ENCODE data around the gene KHK. TPM values are rescaled to one million over a fixed set of nuclear protein-coding genes. Genes with fewer than 3 reads are reported as not detected.

Gene KHK
- polyA plus RNA-seq, 1 of the 3 experiments (the other 2 are of a cell fraction), result 10.3 TPM

DNA sequence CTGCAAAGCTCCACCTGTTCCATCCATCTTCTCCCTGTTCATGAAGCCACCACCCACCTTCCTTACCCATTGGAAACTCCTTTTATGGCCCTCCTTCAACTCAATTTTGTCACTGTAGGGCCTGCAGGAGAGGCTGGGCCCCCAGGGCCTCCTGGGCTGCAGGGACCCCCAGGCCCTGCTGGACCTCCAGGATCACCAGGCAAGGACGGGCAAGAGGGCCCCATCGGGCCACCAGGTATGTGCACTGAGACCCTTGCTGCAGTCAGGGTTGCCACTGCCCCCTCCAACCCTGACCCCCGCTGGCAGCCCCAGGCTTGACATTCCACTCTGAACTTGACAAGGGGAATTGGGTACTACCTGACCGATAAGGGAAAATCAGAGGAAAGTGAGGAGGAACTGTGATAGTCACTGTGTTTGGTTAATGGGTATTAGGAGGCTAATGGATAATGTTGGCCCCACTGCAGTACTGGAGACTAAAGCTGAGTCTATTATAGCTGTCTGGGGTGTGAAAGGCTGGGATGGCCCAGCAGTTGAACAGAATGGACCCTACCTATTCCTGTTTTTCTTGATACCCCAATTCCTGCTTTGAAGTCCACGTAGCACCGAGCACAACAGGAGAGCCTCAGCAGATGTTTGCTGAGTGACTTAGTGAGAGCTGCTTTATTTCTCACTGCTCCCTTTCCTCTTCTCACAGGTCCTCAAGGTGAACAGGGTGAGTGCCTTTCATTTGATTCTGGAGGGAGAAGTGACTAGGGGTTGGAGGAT is 2.1 kb upstream of the KHK start (continued):
- no peak for TF ChIP-seq GATA2 (CRISPR knock-in tag; IDR thresholded peaks at IDR 0.05)
- no peak for TF ChIP-seq NFIC (IDR thresholded peaks at IDR 0.05; ENCODE audit: borderline replicate concordance)

DNA sequence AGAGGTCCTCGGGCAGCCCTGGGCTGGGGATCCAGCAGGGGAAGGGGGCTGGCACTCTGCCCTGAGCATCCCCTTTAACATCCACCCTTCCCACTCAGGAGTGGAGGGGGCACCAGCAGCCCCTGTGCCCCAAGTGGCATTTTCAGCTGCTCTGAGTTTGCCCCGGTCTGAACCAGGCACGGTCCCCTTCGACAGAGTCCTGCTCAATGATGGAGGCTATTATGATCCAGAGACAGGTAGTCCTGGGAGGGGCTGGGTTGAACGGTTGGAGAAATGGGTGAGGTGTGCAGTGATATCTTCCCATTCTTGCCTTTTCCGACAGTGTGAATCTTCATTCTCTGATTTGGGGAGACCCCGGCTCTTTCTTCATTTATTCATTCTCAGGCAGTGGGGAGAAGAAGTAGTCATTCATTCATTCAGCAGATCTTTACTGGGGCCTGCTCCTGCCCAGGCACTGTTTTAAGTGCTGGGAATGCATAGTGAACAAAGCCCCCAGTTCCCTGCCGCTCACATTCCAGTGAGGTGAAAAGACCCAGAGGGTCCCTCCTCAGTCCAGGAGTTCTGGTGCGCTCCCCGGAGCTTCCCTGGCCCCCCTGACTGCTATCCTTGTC is 1.4 kb upstream of the KHK start:
- Histone ChIP-seq H3F3A (replicated peaks; ENCODE audit: insufficient read depth) (peaks cover 7% of the 10 kb centered on the region), H3K27me3 (ENCODE audit: insufficient read depth) (no peaks in the 10 kb centered on the region), H3K79me2 (ENCODE audit: insufficient read depth) (peaks cover 14% of the 10 kb centered on the region), H3K4me2 (peak overlapping the region; percentile 89; the same call in 1 of the 2 replicates), H3K36me3 (replicated peaks in 1 of 2; ENCODE audit: control insufficient read depth in 1 of 2, insufficient read depth in 2 of 2, low read length in 1 of 2) (peaks cover 13 to 38% of the 10 kb centered on the region in 2 experiments), H2AFZ (ENCODE audit: low read depth) (no peak overlapping the region), H3K9me3 (no peaks in the 10 kb centered on the region), H3K9me2 (no peaks in the 10 kb centered on the region), H4K20me1 (ENCODE audit: insufficient read depth) (peaks cover 16% of the 10 kb centered on the region; the same call in 1 of the 2 replicates), H3K27ac (ENCODE audit: low read depth in 2 of 2, low read length in 1 of 2) (peak overlapping the region in 1 of 2 experiments; percentile 89; a peak in 2 of 4 replicates), H3K9ac (no peak overlapping the region), H3K4me1 (ENCODE audit: control insufficient read depth in 1 of 2, insufficient read depth in 2 of 2, low read depth in 1 of 2, low read length in 1 of 2) (peaks cover 18 to 55% of the 10 kb centered on the region in 2 experiments), H3K4me3 (ENCODE audit: low read depth in 2 of 2, low read length in 1 of 2) (peak overlapping the region; percentile 50 to 65; a peak in 2 of 4 replicates)
- POLR2A ChIA-PET, result interaction anchor here (0.6 to 6.7 kb wide), 7 partner anchors 11 to 197 kb away, joined by 3 to 63 read pairs (median 3); partner anchors contain the start of genes AGBL5, OST4 and TRIM54
- no peak for TF ChIP-seq FOSL2 (IDR thresholded peaks at IDR 0.05; ENCODE audit: borderline replicate concordance, low read depth)
- TF ChIP-seq FOXJ3 (CRISPR knock-in tag; IDR thresholded peaks at IDR 0.05), result no peak
- no peak for TF ChIP-seq POLR2AphosphoS5 (IDR thresholded peaks at IDR 0.05; ENCODE audit: low read depth, low read length)
- TF ChIP-seq, protein P1, sequence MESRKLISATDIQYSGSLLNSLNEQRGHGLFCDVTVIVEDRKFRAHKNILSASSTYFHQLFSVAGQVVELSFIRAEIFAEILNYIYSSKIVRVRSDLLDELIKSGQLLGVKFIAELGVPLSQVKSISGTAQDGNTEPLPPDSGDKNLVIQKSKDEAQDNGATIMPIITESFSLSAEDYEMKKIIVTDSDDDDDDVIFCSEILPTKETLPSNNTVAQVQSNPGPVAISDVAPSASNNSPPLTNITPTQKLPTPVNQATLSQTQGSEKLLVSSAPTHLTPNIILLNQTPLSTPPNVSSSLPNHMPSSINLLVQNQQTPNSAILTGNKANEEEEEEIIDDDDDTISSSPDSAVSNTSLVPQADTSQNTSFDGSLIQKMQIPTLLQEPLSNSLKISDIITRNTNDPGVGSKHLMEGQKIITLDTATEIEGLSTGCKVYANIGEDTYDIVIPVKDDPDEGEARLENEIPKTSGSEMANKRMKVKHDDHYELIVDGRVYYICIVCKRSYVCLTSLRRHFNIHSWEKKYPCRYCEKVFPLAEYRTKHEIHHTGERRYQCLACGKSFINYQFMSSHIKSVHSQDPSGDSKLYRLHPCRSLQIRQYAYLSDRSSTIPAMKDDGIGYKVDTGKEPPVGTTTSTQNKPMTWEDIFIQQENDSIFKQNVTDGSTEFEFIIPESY (IDR thresholded peaks at IDR 0.05; ENCODE audit: borderline replicate concordance, low read depth), result no peak
- no peak for TF ChIP-seq RCOR1 (IDR thresholded peaks at IDR 0.05; ENCODE audit: low read length)
- no peak for TF ChIP-seq REST (IDR thresholded peaks at IDR 0.05; ENCODE audit: low read depth, low read length)
- no peak for TF ChIP-seq EP300 (IDR thresholded peaks at IDR 0.05; ENCODE audit: borderline replicate concordance in 1 of 2, low read depth in 1 of 2, low read length in 1 of 2)
- TF ChIP-seq, protein P2, sequence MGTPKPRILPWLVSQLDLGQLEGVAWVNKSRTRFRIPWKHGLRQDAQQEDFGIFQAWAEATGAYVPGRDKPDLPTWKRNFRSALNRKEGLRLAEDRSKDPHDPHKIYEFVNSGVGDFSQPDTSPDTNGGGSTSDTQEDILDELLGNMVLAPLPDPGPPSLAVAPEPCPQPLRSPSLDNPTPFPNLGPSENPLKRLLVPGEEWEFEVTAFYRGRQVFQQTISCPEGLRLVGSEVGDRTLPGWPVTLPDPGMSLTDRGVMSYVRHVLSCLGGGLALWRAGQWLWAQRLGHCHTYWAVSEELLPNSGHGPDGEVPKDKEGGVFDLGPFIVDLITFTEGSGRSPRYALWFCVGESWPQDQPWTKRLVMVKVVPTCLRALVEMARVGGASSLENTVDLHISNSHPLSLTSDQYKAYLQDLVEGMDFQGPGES (IDR thresholded peaks at IDR 0.05; ENCODE audit: low read depth, low read length), result no peak
- WGBS (ENCODE audit: low lambda C conversion rate), result 71% methylated on average over 10 of the region's 10 CpGs
- CTCF ChIA-PET, result interaction anchor here (0.9 to 14.6 kb wide), 29 partner anchors 8 to 476 kb away, joined by 3 to 227 read pairs (median 6); partner anchors contain the start of genes AGBL5, OST4 and TMEM214
- no peak for DNase-seq

Measured in SK-N-SH (cell line).